DMS114 treated with DMSO at 0.1 percent for 48 hours (cell line): Measurements from ENCODE around the gene TEX44.

ENCODE experiments used
- DNase-seq: peaks from one replicate; lab custom pipeline; 2025; ENCODE audit not compliant: unreplicated experiment; lab: John Stamatoyannopoulos, UW

The TEX44 gene

DNA sequence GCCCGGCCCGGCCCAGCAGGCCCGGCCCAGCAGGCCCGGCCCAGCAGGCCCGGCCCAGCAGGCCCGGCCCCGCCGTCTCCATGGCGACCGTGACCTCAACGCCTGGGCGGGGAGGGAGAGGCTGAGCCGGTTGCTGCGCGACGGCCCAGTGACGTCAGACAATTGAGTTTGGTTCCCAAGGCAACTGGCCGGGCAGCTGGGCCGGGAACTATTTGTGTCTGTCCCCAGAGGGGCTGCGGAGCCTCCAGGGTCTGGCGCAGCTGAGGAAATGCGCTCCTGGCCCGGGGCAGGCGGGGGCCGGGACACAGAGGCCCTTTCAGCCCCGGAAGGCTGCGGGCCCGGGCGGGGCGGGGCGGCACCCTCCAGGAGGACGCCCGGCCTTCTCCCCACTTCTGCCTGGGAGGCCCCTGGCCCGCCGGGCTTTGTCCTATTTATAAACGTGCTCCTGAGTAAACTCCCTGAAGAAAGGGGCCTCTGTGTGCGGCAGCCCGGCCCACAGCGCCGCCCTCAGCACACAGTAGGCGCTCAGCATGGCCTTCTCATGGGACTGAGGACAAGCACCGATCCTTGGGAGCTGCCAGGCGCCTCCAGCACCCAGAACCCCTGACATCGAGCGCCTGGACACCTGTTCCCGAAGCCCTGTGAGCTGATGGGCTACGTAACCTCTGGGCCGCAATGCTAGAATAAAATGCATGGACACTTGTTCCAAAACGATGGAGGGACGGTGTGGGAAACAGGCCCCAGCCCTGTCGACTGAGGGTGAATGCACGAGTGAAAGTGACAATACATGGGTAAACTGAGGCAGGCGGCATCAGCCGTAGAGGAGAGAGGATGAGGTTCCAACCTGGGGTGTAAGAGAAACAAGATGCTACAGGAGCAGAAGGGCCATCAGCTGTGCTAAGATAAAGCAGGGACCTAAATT, 12.3 kb downstream of the TEX44 start:
- peak; percentile 81 for DNase-seq

- no peak for DNase-seq
These were observed 13.0 kb downstream of the TEX44 start for GRCh38 chr2:231605607-231606091.

DNA sequence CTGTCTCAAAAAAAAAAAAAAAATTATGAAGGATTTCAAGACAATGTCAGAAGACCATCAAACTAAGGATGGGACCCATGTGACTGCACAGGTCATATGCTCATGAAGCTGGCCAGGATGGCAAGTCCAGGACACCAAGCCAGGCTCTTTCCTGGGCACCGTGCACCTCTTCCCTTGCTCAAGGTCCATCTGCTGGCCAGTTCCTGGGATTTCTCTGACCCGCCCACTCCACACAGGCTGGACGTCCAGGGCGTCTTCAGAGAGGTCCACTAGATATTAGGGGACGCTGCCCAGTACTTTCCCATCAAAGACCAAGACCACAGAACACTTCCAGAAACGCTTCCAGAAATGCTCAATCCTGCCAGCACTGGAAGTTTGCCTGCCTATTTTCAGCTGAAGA, 14.3 kb downstream of the TEX44 start:
- no peak for DNase-seq

DNA sequence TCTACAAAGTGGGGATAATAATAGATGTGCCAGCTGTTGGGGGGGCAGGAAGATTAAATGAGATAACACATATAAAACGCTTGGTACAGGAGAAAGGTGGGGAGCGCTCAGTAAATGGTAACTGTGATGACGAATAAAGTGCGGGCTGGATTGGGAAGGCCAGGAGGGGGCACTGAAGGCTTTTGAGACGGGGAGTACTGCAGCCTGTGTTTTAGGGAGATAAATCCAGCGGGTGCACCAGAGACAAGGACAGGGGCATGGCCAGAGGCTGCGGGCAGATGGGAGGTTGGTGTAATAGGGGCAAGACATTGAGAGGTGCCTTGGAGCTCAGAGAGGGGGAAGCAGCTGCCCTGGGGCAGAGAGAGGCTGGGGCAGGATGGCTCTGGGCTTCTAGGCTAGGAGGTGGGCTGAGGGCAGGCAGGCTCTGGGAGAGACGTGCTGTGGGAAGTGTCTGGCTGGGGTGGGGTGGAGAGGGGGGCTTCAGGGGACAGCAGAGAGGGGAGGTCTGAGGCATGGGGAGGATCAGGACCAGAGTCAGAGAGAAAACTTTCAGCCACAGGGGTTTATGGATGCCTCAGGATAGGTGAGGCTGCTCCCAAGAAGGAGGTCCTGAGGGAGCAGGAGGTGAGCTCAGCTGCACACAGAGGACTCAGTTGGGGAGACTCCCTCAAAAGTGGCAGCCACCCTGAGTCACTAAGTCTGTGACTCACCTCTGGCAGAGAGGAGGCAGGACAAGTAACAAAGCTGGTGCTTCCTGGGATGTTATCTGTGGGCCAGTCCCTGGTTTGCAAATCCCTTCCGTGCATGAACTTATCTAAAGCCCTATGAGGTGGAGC, 18.8 kb downstream of the TEX44 start:
- DNase-seq: no peak

DNA sequence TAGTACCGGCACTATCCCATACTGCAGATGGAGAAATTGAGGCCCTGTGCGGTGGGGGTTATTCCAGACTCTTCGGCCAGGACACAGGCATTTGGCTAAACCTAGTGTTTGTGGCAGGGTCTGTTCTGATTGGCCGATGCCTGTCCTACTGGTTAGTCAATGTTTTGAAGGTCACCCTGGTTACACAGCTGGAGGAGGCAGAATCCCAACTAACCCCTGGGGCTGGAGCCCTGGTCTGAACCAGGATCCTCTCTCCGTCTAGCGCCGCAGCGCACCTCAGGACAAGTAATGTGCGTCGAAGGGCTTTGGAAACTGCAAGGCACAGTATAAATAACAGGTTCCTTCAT, 19.4 kb downstream of the TEX44 start:
- no peak for DNase-seq

DNA sequence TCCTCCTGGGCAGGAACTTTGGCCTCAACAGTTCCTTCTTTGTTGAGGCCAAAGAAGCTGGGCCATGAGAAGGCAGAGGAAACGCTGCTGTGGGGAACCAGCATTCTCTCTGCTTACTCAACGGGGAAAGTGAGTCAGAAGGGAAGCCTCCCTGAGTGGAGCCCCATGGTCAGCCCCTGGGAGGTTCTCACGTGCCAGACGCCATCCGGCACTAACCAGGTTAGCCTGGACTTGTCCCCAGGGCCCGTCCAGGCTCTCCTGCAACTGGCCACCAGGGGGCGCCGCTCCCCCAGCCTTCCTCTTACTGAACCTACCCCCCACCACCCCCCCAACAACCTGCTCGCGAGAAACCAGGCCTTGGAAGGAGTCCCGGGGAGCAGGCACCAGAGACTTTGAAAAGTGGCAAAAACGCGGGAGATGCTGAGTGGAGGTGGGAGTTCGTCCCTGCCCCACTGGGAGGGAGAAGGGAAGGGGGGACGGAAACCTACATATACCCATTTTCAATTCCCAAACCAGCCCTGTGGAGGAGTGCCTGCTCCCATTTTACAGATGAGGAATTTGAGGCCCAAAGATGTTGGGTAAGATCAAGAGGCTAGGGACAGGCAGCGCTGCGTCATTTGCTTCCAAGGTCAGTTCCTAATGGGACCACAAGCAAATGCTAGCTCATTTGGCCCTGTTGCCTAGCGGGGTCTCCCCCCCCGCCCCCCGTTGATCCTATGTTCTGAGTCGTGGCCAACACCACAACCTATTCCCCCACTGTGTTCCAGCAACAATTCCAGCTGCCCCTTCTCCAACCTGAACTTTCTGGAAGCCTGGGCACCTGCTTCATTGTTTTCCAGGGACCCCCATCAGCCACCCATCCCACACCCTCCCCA, 20.0 kb downstream of the TEX44 start:
- DNase-seq: peak; percentile 61

- DNase-seq: no peak
These were observed 20.6 kb downstream of the TEX44 start for GRCh38 chr2:231613331-231613662.

GRCh38 chr2:231613663-231614558, 21.2 kb downstream of the TEX44 start:
- peak; percentile 24 for DNase-seq

GRCh38 chr2:231614559-231615057, 21.9 kb downstream of the TEX44 start:
- DNase-seq: no peak

- DNase-seq: no peak
These were observed 22.5 kb downstream of the TEX44 start for GRCh38 chr2:231615058-231615671.

DNA sequence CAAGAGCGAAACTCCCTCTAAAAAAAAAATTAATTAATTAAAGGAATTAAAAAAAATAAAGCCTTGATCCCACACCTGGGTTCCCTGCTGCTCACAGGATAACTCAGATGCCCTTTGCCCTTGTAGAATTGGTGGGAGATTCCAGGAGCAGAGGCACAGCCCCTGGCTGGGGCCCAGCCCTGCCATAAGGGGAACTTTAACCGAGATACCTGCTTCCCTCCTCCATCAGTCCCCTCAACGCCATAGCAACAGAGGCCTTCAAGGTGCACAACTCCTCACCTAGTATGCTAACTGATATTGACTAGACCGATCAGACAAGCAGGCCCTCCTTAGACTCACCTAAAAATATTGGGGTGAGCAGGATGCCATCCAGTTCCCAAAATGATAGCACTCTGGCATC, 23.6 kb downstream of the TEX44 start:
- DNase-seq: no peak

DNA sequence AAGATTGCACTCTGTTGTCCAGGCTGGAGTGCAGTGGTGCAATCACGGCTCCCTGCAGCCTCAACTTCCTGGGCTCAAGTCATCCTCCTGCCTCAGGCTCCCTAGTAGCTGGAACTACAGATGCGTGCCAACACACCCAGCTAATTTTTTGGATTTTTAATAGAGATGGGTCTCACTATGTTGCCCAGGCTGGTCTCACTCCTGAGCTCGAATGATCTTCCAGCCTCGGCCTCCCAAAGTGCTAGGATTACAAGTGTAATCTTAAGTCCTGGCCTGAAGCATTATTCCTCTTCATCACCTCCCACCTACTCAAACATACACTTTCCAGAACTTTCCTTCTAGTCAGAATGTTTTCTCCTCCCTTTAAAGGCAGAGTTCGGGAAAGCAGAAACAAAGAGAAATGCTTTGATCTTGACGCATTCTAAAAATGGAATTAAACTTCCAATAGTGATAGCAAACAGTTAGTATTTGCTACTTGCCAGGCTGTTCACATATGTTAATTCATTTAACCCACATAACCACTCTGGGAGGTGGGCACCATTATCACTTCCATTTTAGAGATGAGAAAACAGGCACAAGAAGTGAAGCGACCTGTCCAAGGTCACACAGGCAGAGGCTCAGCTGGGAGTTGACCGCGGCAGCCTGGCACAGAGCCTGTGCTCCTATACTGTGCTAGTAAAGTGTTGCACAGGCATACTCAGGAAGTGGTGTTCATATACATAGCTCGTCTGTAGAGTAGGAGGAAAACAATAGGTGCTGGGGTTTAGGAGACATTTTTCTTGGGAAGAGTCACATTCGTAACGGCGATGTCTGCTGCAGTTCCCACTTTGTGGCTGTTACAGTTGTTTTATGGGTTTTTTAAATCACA, 24.6 kb downstream of the TEX44 start:
- DNase-seq: no peak

- DNase-seq: no peak
These were observed 28.6 kb downstream of the TEX44 start for GRCh38 chr2:231621051-231621879.

DNA sequence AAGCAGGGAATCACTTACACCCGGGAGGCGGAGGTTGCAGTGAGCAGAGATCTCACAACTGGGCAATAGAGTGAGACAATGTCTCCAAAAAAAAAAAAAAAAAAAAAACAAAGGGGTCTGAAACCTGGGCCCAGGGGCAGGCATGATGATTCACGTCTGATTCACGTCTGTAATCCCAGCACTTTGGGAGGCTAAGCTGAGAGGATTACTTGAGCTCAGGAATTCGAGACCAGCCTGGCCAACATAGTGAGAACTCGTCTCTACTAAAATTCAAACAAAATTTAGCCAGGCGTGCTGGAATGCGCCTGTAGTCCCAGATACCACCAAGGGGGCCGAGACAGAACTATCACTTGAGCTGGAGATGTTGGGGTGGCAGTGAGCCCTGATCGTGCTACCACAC, 30.3 kb downstream of the TEX44 start:
- no peak for DNase-seq

DNA sequence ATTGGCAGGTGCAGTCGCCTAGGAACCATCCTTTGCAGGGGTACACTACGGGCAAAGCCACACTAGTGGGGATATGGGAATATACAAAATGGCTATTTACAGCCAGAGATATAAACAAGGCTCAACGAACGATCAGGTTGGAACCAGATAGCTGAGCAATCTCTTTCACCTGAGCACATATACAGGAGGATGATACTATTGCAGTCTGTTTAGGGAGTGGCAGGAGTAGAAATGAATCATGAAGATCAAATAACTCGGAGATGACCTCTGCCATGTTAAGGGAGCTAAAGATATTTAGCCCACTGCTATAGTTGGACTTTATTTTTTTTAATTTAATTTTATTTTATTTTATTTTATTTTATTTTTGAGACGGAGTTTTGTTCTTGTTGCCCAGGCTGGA, 33.8 kb downstream of the TEX44 start:
- no peak for DNase-seq

- DNase-seq: no peak
These were observed 34.9 kb downstream of the TEX44 start for GRCh38 chr2:231627384-231628120.

DNA sequence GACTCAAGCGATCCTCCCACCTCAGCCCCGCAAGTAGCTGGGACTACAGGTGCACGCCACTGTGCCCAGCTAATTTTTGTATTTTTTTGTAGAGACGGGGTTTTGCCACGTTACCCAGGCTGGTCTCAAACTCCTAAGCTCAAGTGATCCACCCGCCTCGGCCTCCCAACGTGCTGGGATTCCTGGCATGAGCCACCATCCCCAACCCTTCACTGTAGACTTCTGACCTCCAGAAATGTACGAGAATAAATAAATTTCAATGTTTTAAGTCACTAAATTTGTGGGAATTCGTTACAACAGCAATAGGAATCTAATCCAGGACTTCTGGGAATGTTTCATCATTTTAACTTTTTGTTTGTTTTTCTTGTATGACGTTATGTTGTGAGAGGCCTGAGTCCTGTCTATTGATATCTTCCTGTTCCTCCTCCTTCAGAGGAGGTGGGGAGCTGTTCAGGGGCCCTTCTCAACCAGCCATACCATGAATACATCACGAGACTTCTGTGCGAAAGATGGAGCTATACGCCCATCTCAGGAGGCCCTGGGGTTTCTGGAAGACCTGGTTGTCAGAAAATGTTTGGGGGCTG, 40.0 kb downstream of the TEX44 start:
- no peak for DNase-seq
